Central memory CD4-positive, alpha-beta T cell (primary cell): Measurements from ENCODE around the gene FNDC3B.
"Not testable (repeated sequence)": the region's sequence is repeated elsewhere in the genome, so short reads cannot be mapped to it uniquely, and the experiment has no call there.

ENCODE experiments used
- DNase-seq: peaks from one replicate; pipeline ENCODE4 v3.0.0; 2022

Gene FNDC3B

GRCh38 chr3:172074586-172074985 is 35.2 kb downstream of the FNDC3B start:
- DNase-seq, result no peak

- no peak for DNase-seq
These were observed 36.8 kb downstream of the FNDC3B start for GRCh38 chr3:172076212-172076611.

GRCh38 chr3:172077197-172077757 is 37.9 kb downstream of the FNDC3B start:
- DNase-seq, result no peak

GRCh38 chr3:172078244-172078643 is 38.9 kb downstream of the FNDC3B start:
- DNase-seq, result no peak

GRCh38 chr3:172078721-172079120 is 39.3 kb downstream of the FNDC3B start:
- DNase-seq, result no peak

- no peak for DNase-seq
These were observed 40.1 kb downstream of the FNDC3B start for GRCh38 chr3:172079326-172079976.

GRCh38 chr3:172080503-172080902 is 41.1 kb downstream of the FNDC3B start:
- DNase-seq, result no peak

- no peak for DNase-seq
These were observed 42.9 kb downstream of the FNDC3B start for GRCh38 chr3:172082269-172082668.

GRCh38 chr3:172082820-172083513 is 43.6 kb downstream of the FNDC3B start:
- no peak for DNase-seq

- DNase-seq, result no peak
These were observed 44.6 kb downstream of the FNDC3B start for GRCh38 chr3:172083995-172084409.

- DNase-seq, result no peak
These were observed 45.6 kb downstream of the FNDC3B start for GRCh38 chr3:172084871-172085556.

GRCh38 chr3:172085557-172085895 is 46.1 kb downstream of the FNDC3B start:
- DNase-seq, result no peak

- no peak for DNase-seq
These were observed 46.7 kb downstream of the FNDC3B start for GRCh38 chr3:172086071-172086470.

GRCh38 chr3:172087198-172087597 is 47.8 kb downstream of the FNDC3B start:
- DNase-seq, result no peak

- no peak for DNase-seq
These were observed 48.5 kb downstream of the FNDC3B start for GRCh38 chr3:172087602-172088580.

- DNase-seq, result no peak
These were observed 49.9 kb downstream of the FNDC3B start for GRCh38 chr3:172089250-172089649.

- DNase-seq, result no peak
These were observed 50.7 kb downstream of the FNDC3B start for GRCh38 chr3:172090035-172090434.

- DNase-seq, result no peak
These were observed 53.3 kb downstream of the FNDC3B start for GRCh38 chr3:172092658-172093057.

- not testable (repeated sequence) for DNase-seq
These were observed 54.4 kb downstream of the FNDC3B start for GRCh38 chr3:172093581-172094443.

GRCh38 chr3:172094621-172095557 is 55.5 kb downstream of the FNDC3B start:
- DNase-seq, result no peak
